Stomach (tissue), 4 donors: ENCODE measurements around the gene ZNF831.

Experiments used
- CTCF ChIP-seq, 7 experiments: fragments of 450-650 bp in 4 of 7; fragments of 200-600 bp in 3 of 7; sonication (generic) in 3 of 7; IDR thresholded peaks; one replicate each; pipeline ENCODE4 v1.5.1; 2016 to 2019; ENCODE audit warnings: antibody characterized with exemption in 7 of 7, control low read depth in 2 of 7, mild to moderate bottlenecking in 1 of 7
- EP300 ChIP-seq: sonication (generic); formaldehyde crosslinking; IDR thresholded peaks from one replicate; pipeline ENCODE4 v1.6.1; 2017; ENCODE audit warnings: antibody characterized with exemption
- POLR2A ChIP-seq, 4 donors: fragments of 450-650 bp; IDR thresholded peaks; one replicate each; pipeline ENCODE4 v1.6.1; 2016; ENCODE audit warnings: antibody characterized with exemption in 4 of 4, control low read depth in 2 of 4, mild to moderate bottlenecking in 1 of 4, moderate library complexity in 1 of 4

GRCh38 chr20:59154317-59155013, 9.2 kb upstream of the ZNF831 start:
- TF ChIP-seq POLR2A (IDR thresholded peaks at IDR 0.05) (no peak), CTCF (IDR thresholded peaks at IDR 0.05) (no peak), EP300 (no peak)
